GM18502 (cell line): ENCODE measurements around the gene C2orf42.
"Not testable (repeated sequence)": the region's sequence is repeated elsewhere in the genome, so short reads cannot be mapped to it uniquely, and the experiment has no call there.

Source experiments
- ATAC-seq: cut with Tn5 transposase; IDR thresholded peaks from one replicate; pipeline ENCODE4 v1.9.1; 2021; ENCODE audit warnings: mild to moderate bottlenecking; ENCODE audit not compliant: unreplicated experiment, poor library complexity

Gene C2orf42

DNA sequence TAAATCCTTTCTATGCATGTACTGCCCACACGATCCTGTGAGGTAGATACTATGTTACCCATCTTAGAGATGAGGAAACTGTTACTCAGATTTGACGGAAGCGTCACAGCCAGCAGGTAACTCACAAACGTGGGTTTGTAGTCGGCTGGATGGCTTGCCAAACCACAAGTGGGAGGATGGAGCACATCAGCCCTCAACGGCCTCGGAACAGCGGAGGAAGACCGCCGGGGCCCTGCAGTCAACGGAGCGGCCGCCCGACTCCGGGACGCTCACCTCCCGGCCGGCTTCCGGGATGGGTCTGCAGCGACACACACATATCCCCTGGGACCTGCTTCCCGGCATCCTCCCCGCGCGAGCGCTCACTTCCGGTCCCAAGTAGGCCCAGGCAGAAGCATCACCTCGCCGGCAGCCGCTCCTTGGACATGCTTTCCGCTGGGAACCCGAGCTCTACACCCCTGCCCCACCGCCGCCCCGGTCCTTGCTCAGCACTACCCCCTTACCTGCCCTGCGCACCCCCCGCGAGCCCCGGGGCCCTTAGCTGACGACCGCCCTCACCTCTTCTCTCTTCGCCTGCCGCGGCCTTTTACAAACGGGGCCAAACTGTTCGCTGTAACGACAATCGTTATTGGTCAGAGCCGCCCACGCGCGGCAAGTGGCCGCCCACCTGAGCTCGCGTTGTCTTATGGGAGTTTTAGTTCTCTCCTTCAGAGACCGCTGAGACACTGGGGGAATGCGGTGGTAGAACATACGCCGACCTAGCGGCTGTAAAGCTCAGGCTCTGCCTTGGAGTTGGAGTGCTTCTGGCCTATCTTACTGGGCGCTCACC is at the start of gene C2orf42:
Gene C2orf42 (minus strand): TSS at position 602 of the 826 bp plus-strand sequence. CDS start 9,034 bp downstream, outside the sequence.
- peak; percentile 84 for ATAC-seq

DNA sequence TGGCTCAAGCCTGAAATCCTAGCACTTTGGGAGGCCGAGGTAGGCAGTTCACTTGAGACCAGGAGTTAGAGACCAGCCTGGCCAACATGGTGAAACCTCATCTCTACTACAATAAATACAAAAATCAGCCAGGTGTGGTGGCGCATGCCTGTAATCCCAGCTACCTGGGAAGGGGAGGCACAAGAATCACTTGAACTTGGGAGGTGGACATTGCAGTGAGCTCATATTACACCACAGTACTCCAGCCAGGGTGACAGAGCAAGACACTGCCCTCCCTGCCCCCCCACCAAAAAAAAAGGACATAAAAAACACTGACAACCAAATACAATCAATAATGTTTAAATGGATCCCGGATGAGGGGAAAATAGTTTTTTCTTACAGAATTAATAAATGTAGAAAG is 49.8 kb upstream of the C2orf42 start:
- ATAC-seq: no peak

DNA sequence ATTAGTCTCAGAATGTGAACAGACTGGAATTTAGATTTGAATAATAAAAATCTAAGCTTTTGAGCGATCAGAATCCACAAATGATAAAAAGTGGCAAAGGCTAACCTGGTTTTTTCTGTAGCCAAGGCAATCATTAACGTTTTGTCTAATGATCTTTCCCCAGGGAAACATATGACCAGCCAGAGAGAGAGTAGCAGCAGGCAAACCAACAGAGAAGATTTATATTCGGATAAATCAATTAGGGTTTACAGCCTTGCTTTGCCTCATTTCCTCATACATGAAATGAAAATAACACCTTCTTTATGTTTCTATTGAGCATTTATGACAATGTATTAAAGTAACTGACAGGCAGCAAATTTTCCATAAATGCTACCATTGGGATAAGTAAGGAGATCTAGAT is 43.1 kb upstream of the C2orf42 start:
- ATAC-seq: no peak

DNA sequence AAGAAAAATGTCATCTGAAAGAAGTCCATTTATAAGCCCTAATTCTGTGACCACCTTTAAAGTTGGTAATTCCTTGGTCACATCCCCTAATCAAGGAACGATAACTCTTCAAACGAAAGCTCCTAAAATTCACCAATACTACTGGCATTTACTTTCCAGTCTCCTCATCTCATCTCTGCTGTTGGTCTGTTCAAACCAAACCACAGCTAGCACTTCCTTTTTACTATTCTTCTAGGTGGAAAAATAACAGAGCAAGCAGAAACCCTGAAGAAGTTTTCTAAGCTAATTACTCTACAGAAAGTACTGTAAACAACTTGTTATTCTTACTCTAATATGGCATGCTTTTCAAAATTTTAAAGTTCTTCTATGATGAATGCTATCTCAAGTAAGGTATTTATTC is 36.0 kb upstream of the C2orf42 start:
- no peak for ATAC-seq

DNA sequence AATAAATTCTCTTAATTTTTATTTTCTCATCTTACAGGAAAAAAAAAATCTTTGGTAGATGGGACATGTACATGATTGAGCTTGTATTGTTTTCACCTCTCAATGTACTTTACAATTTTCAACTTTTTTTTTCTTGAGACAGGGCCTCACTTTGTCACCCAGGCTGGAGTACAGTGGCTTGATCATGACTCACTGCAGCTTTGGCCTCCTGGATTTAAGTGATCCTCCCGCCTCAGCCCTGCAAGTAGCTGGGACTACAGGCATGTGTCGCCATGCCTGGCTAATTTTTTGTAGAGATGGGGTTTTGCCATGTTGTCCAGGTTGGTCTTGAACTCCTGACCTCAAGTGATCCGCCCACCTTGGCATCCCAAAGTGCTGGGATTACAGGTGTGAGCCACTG is 32.5 kb upstream of the C2orf42 start:
- ATAC-seq: not testable (repeated sequence)

DNA sequence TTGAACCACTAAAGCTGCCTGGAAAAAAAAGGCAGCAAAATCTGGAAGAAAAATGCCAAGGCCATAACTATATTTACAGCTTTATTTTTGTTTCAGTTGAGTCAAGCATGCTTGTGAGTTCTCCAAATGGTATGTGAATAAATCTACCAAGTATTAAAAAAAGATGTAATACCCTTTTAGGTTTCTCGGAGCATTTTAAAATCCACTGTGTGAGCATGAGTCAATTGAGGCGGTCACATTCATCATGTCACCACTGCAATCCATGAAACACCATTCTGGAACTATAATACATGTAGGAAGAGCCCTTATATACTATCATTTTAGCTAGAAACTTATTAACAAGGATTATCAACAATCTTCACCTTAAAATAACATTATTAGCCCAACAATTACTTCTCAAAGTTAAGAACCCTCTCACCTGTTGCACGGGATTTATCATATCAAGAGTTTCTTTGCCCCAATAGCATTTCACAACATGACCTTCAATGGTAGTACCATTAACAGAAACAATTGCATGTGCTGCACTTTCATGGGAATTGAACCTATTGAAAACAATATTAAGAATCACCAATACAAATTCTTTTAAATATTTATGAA is 24.2 kb upstream of the C2orf42 start:
- no peak for ATAC-seq

DNA sequence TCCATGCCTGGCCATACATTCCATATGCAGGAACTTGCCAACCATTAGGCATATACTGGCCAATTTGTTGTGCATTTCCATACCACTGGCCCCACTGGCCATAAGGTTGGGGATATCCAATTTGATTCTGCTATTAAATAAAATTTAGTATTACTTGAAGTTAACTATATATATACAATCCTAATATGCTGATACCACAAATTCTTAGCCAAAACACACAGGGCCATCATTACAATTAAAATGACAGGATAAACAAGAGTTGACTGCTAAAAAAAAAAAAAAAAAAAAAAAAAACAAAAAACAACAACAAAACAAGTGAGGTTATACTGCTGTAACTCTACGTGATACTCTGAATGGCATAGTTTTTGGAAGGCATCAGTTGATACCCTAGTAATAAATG is 23.5 kb upstream of the C2orf42 start:
- ATAC-seq: no peak

DNA sequence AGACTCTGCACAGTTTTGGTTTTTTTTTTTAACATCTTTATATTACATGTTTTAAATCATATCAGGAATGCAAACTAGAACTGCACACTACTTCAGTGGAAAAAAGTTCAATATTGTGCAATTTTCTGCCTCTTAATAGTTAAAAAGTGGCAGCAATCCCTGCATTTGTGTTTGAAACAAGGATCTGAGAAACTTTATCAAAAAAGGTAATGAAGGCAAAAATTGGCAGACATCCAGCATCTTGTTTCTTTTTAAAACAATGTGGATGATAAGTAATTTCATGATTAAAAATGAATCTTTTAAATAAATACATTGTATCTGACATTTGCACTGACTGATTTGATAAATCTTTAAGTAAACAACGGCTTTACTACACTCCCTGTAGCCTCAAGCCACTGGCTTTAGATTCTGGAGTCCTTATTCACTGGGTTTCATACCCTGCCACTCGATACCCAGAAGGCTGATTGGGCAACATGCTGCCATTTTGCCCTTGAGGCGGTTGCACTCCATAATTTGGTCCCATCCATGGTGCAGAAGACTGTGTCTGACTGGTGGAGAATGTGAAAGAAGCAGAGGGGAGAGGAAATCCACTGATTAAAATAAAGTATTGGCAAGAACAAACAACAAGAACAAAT is 21.6 kb upstream of the C2orf42 start:
- ATAC-seq: no peak

DNA sequence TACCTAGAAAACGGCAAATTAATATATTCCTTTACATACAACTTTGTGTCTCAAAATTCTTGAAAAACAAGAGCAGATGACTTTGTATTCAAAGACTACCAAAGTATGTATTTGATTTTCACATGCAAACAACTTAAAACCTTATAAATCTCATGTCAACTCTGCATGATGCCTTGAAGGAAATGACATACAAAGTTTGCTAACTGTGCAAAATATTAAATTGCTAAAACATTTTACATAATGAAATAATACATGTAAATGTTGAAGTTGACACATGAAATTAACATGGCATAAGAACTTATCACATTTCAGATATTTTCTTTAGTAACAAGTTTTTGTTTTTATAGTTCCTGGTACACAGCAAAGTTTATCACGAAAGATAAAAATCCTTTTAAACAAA is 20.8 kb upstream of the C2orf42 start:
- no peak for ATAC-seq

DNA sequence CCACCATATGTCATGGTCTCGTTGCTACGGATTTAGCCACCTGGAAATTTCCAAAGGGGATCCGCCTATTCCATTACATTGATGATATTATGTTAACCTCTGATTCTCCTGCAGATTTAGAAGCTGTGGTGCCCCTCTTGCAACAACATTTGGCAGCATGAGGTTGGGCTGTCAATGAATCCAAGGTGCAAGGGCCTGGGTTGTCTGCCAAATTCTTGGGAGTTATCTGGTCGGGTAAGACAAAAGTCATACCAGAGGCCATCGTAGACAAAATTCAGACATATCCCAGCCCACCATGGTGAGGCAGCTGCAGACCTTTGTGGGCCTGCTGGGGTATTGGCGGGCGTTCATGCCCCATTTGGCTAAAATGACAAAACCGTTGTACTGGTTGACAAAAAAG is 13.6 kb upstream of the C2orf42 start:
- no peak for ATAC-seq

DNA sequence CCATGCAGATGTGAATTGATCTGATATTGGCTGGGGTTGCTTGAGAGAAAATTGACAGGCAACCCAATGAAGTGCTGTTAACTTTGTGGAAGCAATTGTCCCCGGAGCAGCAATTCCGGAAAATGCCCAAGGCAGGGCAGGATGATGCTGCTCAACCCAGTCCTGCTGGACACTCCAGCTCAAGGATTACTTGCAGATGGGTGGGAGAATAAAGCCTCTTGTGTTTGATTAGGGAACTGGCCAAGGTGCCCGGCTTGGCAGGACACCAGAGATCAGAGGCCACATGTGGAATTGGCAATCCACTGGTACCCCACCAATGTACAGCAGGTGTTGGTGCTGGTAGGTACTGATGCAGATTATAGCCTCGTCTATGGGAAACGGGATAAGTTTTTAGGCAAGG is 12.3 kb upstream of the C2orf42 start:
- no peak for ATAC-seq

DNA sequence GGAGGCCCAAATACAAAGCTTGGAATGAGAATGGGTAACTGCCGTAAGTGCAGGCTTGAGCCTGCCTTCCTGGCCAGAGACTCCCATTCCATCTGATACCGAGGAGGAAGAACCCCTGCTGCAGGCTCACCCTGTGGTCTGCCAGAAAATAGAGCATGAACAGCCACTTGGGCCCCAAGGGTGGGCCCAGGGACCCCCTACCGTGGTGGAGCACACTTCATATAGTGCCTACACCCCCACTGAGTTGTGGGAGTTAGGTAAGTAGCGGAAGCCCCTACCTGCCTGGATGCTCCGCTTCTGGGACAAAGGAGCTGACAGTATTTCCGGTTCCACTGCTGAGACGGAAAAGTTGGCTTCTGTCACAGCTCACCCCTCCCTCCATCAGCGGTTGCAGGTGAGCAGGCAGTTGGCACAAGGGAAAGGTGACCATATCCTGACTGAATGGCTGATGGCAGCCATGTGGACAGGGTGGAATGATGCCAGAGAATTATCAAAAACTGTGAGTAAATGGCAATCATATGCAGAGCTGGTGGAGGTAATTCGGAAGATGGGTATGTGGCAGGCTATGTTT is 11.5 kb upstream of the C2orf42 start:
- ATAC-seq: no peak

DNA sequence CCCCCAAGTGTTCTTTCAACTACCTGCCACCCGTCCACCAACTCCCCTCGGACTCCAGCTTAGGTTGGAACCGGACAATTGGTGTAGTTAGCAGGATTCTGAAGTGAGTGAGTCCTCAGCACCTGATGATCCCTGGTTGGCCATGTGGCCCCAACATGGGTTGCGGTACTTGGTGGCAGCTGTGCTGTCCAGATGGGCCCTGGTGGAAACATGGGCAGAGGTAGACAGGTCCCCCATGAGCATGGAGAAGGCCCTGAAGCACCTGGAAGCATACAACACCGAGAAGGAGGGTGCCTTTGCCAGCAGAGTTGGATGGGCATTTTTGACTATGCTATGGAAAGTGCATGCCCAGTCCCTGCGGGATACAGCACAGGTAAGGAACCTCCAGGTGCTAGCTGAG is 11.0 kb upstream of the C2orf42 start:
- no peak for ATAC-seq

DNA sequence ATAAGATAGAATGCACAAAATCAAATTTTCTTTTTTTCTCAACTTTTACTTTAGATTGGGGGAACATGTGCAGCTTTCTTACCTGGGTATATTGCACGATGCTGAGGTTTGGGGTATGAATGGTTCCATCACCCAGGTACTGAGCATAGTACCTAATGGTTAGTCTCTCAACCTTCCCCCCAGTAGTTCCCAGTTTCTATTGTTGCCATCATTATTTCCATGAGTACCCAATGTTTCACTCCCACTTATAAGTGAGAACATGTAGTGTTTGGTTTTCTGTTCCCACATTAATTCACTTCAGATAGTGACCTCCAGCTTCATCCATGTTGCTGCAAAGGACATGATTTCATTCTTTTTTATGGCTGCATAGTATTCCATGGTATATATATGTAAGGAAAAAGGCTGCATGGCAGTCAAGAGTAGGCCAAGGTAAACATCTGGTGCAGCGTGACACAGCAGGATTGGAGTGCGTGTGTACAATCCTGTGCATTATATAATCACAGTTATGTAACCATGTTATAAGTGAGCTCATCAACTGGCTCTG is 10.5 kb upstream of the C2orf42 start:
- no peak for ATAC-seq

DNA sequence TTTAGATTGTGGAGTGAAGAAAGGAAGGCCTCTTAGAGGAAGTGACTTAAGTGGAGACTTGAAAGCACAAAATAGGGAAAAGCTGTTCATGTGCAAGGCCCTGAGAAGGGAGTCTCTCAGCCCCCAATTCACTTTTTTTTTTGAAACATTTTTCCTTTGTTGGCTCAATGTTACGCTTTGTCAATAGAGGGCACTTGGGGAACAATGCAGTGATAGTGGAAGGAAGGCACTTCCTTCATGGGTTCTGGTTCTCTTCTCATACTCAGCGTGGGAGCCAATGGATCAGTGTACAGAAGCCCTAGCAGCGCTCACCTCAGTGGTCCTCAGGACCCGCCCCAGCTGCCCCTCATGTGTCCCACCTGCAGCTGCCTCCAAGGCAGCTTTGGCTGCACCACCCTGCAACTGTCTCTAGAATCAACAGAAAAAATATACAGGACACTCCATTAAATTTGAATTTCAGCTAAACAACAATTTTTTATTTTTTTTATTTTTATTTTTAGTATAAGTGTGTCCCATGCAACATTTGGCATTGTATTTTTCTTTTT is 8.6 kb upstream of the C2orf42 start:
- no peak for ATAC-seq

DNA sequence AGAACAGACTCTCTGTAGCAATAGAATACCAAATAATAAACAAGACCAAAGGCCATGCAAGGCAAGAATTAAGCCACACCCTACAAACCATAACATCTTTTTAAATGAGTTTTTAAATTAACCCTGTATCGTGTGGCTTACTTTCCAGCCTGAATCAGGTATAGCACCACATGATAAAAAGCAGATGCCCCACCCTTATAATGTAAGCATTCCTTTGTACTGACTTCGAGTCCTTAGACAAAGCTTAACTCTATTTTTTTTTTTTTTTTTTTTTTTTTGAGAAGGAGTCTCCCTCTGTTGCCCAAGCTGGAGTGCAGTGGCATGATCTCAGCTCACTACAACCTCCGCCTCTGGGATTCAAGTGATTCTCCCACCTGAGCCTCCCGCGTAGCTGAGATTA is 1.7 kb upstream of the C2orf42 start:
- ATAC-seq: no peak

DNA sequence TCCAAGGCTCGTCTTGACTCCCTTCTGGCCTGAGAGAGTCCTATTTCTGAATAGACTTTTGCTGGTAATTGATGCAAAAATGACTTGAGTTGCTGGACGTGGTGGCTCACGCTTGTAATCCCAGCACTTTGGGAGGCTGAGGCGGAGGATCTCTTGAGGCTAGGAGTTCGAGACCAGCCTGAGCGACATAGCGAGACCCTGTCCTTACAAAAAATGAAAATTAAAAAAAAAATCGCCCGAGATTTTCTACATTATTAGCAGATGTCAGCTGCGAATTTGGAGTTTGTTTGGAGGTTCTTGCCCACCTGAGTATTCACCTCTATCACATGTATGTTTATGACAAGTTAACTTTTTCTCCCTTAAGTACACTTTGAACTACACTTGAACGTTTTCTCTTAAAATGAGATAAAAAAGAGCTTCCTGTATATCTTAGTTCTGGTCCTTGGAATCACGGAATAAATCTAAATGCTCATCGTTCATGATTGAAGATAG is 471 bp upstream of the C2orf42 start:
- ATAC-seq: no peak

DNA sequence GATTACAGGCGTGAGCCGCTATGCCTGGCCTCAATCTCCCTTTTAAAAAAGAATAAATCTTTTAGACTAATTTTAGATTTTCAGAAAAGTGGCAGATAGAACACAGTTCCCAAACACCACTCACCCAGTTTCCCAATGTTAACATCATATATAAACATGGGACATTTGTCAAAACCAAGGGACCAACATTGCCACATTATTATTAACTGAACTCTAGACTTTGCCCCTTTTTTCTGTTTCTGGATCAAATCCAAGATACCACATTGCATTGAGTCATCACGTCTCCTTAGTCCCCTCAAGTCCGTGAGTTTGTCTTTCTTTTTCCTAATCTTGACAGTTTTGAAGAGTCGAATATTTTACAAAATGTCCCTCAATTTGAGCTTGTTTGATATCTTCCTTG is 2.4 kb downstream of the C2orf42 start:
- ATAC-seq: no peak

DNA sequence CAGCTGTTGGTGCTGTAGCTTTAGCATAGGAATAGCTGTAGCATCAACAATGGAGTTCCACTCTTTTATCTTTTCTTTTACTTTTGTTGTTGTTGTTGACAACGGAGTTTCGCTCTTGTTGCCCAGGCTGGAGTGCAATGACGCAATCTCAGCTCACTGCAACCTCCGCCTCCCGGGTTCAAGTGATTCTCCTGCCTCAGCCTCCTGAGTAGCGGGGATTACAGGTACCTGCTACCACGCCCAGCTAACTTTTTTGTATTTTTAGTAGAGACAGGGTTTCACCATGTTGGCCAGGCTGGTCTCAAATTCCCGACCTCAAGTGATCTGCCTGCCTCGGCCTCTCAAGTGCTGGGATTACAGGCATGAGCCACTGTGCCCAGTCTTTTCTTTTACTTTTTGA is 3.6 kb downstream of the C2orf42 start:
- ATAC-seq: not testable (repeated sequence)

DNA sequence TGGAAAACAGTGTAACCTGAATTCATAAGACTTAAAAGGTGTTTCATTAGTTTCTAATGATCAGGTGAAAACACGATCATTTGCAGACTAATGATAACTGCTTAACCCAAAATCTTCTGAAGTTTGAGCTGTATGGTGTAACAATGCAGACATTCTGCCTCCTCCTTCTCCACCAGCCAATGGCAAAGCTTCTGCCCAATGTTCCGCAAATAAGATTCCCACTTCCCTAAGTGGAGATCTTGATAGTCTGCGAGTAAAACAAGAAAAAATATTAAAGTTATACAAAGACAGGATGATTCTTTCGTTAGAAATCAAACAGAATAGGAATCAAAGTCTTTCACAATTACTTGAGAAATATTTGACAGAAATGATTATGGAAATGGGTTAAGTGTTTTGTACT is 8.1 kb downstream of the C2orf42 start:
- no peak for ATAC-seq
